ENCODE results near the gene KRT73.

The KRT73 gene

GRCh38 chr12:52573743-52574142 is 44.6 kb downstream of the KRT73 start, which contains the start of gene KRT74:
KRT74 (minus strand) TSS chr12:52573843; CDS start chr12:52573777, 66 bp downstream.
- no peak for DNase-seq (ENCODE audit: low read depth in 1 of 2, low spot score in 1 of 2)

- DNase-seq (ENCODE audit: low read depth in 1 of 2, low spot score in 1 of 2) = no peak
Observed at GRCh38 chr12:52573306-52573705, 45.1 kb downstream of the KRT73 start.

GRCh38 chr12:52570511-52570910 is 47.8 kb downstream of the KRT73 start:
- no peak for DNase-seq (ENCODE audit: low read depth in 1 of 2, low spot score in 1 of 2)

- DNase-seq (ENCODE audit: low read depth in 1 of 2, low spot score in 1 of 2) = no peak
Observed at GRCh38 chr12:52568111-52568510, 50.2 kb downstream of the KRT73 start.

GRCh38 chr12:52566847-52567291 is 51.5 kb downstream of the KRT73 start:
- DNase-seq (ENCODE audit: low read depth in 1 of 2, low spot score in 1 of 2) = no peak

- DNase-seq (ENCODE audit: low read depth in 1 of 2, low spot score in 1 of 2) = no peak
Observed at GRCh38 chr12:52564582-52564981, 53.8 kb downstream of the KRT73 start.

- DNase-seq (ENCODE audit: low read depth in 1 of 2, low spot score in 1 of 2) = no peak
Observed at GRCh38 chr12:52561880-52562449, 56.4 kb downstream of the KRT73 start.

GRCh38 chr12:52559979-52560378 is 58.4 kb downstream of the KRT73 start:
- no peak for DNase-seq (ENCODE audit: low read depth in 1 of 2, low spot score in 1 of 2)

GRCh38 chr12:52558781-52559445 is 59.4 kb downstream of the KRT73 start:
- no peak for DNase-seq (ENCODE audit: low read depth in 1 of 2, low spot score in 1 of 2)

Measured in stimulated activated CD4-positive, alpha-beta T cell treated with anti-CD3 and anti-CD28 coated beads, Interleukin-15, amount 100 ng/mL, for 1 hour (primary cell).